Activated CD8-positive, alpha-beta memory T cell treated with anti-CD3 and anti-CD28 coated beads, Interleukin-2, amount 10 ng/mL, durations not matched to agents 7 days and 5 days (primary cell): ENCODE data around the gene CACNG8. TPM values are rescaled to one million over a fixed set of nuclear protein-coding genes. Genes with fewer than 3 reads are reported as not detected.
A peak's percentile ranks its signal among the peaks of the same experiment; 100 is the strongest.

ENCODE experiments used
- ATAC-seq: fragments of 150-1000 bp; cut with Tn5 transposase; one replicate; pipeline ENCODE4 v1.10.0; 2021; ENCODE audit warnings: moderate library complexity
- CTCF ChIA-PET: fragments of 350-600 bp; sonication (Branson Sonifier 250); formaldehyde crosslinking; loops from one replicate; lab custom pipeline; 2021; ENCODE audit warnings: antibody characterized with exemption; lab: Charles Lee
- DNase-seq: peaks from one replicate; pipeline ENCODE4 v3.0.0-alpha.2; 2020
- H3K27ac Mint-ChIP-seq: one replicate; pipeline ENCODE4 v1.8.0; 2021; ENCODE audit warnings: mild to moderate bottlenecking, mixed read lengths
- H3K27me3 Mint-ChIP-seq: one replicate; pipeline ENCODE4 v1.8.0; 2021; ENCODE audit warnings: mixed read lengths
- H3K36me3 Mint-ChIP-seq: one replicate; pipeline ENCODE4 v1.8.0; 2021; ENCODE audit warnings: mild to moderate bottlenecking, mixed read lengths
- H3K4me1 Mint-ChIP-seq: one replicate; pipeline ENCODE4 v1.8.0; 2021; ENCODE audit warnings: mixed read lengths
- H3K4me3 Mint-ChIP-seq: one replicate; pipeline ENCODE4 v1.8.0; 2021; ENCODE audit warnings: mild to moderate bottlenecking, moderate library complexity, mixed read lengths
- H3K9me3 Mint-ChIP-seq: one replicate; pipeline ENCODE4 v1.8.0; 2022; ENCODE audit warnings: low read depth, mixed read lengths
- total RNA-seq, 2 experiments: library from RNA; stranded (reverse); gene quantifications; one replicate each; pipeline ENCODE4 v1.2.3, GENCODE V29; 2021

The CACNG8 gene
- total RNA-seq, 2 experiments from 2014 or later: not detected

- CTCF ChIA-PET: interaction anchor here (1.6 kb wide), 1 partner anchor 221 kb away, joined by 3 read pairs; no protein-coding TSS in a partner anchor
- H3K27ac Mint-ChIP-seq: no peak overlapping the region
- H3K9me3 Mint-ChIP-seq: no peaks in the 10 kb centered on the region
- H3K4me3 Mint-ChIP-seq: no peak overlapping the region
- no peaks in the 10 kb centered on the region for H3K4me1 Mint-ChIP-seq
- no peaks in the 10 kb centered on the region for H3K36me3 Mint-ChIP-seq
- no peak for ATAC-seq
- H3K27me3 Mint-ChIP-seq: peaks cover 11% of the 10 kb centered on the region
- DNase-seq: no peak
These were observed 51.1 kb downstream of the CACNG8 start for GRCh38 chr19:54013866-54014265.

GRCh38 chr19:54014920-54015560 lies 52.3 kb downstream of the CACNG8 start:
- H3K9me3 Mint-ChIP-seq: no peaks in the 10 kb centered on the region
- no peak overlapping the region for H3K4me3 Mint-ChIP-seq
- CTCF ChIA-PET: interaction anchor here (1.6 kb wide), 1 partner anchor 222 kb away, joined by 3 read pairs; no protein-coding TSS in a partner anchor
- H3K36me3 Mint-ChIP-seq: no peaks in the 10 kb centered on the region
- no peak overlapping the region for H3K27ac Mint-ChIP-seq
- peaks cover 11% of the 10 kb centered on the region for H3K27me3 Mint-ChIP-seq
- peaks cover 2% of the 10 kb centered on the region for H3K4me1 Mint-ChIP-seq
- no peak for DNase-seq
- ATAC-seq: no peak

- H3K27ac Mint-ChIP-seq: no peak overlapping the region
- ATAC-seq: no peak
- no peaks in the 10 kb centered on the region for H3K9me3 Mint-ChIP-seq
- H3K27me3 Mint-ChIP-seq: peaks cover 15% of the 10 kb centered on the region
- CTCF ChIA-PET: interaction anchor here (0.7 kb wide), 1 partner anchor 225 kb away, joined by 3 read pairs; no protein-coding TSS in a partner anchor
- no peak overlapping the region for H3K4me3 Mint-ChIP-seq
- H3K4me1 Mint-ChIP-seq: peaks cover 8% of the 10 kb centered on the region
- no peaks in the 10 kb centered on the region for H3K36me3 Mint-ChIP-seq
- DNase-seq: no peak
These were observed 54.5 kb downstream of the CACNG8 start for GRCh38 chr19:54017261-54017660.

GRCh38 chr19:54021363-54021762 lies 58.6 kb downstream of the CACNG8 start:
- CTCF ChIA-PET: interaction anchor here (1.1 to 1.2 kb wide), 2 partner anchors 228 kb away, joined by 3 to 4 read pairs; no protein-coding TSS in a partner anchor
- peaks cover 14% of the 10 kb centered on the region for H3K4me1 Mint-ChIP-seq
- DNase-seq: no peak
- H3K27me3 Mint-ChIP-seq: peaks cover 24% of the 10 kb centered on the region
- no peaks in the 10 kb centered on the region for H3K36me3 Mint-ChIP-seq
- H3K9me3 Mint-ChIP-seq: no peaks in the 10 kb centered on the region
- H3K27ac Mint-ChIP-seq: no peak overlapping the region
- ATAC-seq: no peak
- no peak overlapping the region for H3K4me3 Mint-ChIP-seq

- no peak overlapping the region for H3K27ac Mint-ChIP-seq
These were observed 59.2 kb downstream of the CACNG8 start for GRCh38 chr19:54021932-54022331.

GRCh38 chr19:54023191-54023590 lies 60.5 kb downstream of the CACNG8 start:
- ATAC-seq: no peak
- peaks cover 18% of the 10 kb centered on the region for H3K27me3 Mint-ChIP-seq
- DNase-seq: no peak
- H3K4me3 Mint-ChIP-seq: no peak overlapping the region
- CTCF ChIA-PET: interaction anchor here (0.8 to 3.8 kb wide), 28 partner anchors 8 to 828 kb away, joined by 3 to 67 read pairs (median 4); partner anchors contain the start of genes MYADM and PRKCG
- peaks cover 14% of the 10 kb centered on the region for H3K4me1 Mint-ChIP-seq
- H3K27ac Mint-ChIP-seq: no peak overlapping the region
- H3K9me3 Mint-ChIP-seq: no peaks in the 10 kb centered on the region
- H3K36me3 Mint-ChIP-seq: no peaks in the 10 kb centered on the region

More at GRCh38 chr19:54021932-54022331, 59.2 kb downstream of the CACNG8 start:
- peaks cover 14% of the 10 kb centered on the region for H3K4me1 Mint-ChIP-seq
- peaks cover 24% of the 10 kb centered on the region for H3K27me3 Mint-ChIP-seq
- H3K4me3 Mint-ChIP-seq: no peak overlapping the region
- ATAC-seq (no peak), DNase-seq (no peak)
- CTCF ChIA-PET: interaction anchor here (0.6 to 2.5 kb wide), 4 partner anchors 9 to 229 kb away, joined by 3 to 11 read pairs (median 4); no protein-coding TSS in a partner anchor
- H3K9me3 Mint-ChIP-seq: no peaks in the 10 kb centered on the region
- no peaks in the 10 kb centered on the region for H3K36me3 Mint-ChIP-seq

- Mint-ChIP-seq H3K9me3 (no peaks in the 10 kb centered on the region), H3K27me3 (peaks cover 16% of the 10 kb centered on the region), H3K4me1 (peaks cover 14% of the 10 kb centered on the region), H3K36me3 (no peaks in the 10 kb centered on the region), H3K27ac (no peak overlapping the region), H3K4me3 (no peak overlapping the region)
- ATAC-seq (no peak), DNase-seq (no peak)
- CTCF ChIA-PET: interaction anchor here (0.8 to 3.8 kb wide), 20 partner anchors 8 to 249 kb away, joined by 3 to 67 read pairs (median 6); partner anchors contain the start of genes MYADM and PRKCG
These were observed 61.9 kb downstream of the CACNG8 start for GRCh38 chr19:54024660-54025059.

- Mint-ChIP-seq H3K27ac (no peak overlapping the region), H3K4me3 (no peak overlapping the region), H3K4me1 (peaks cover 8% of the 10 kb centered on the region), H3K36me3 (no peaks in the 10 kb centered on the region), H3K27me3 (peaks cover 21% of the 10 kb centered on the region), H3K9me3 (no peaks in the 10 kb centered on the region)
- CTCF ChIA-PET: interaction anchor here (1.6 to 1.7 kb wide), 3 partner anchors 174 to 234 kb away, joined by 5 to 7 read pairs (median 5); no protein-coding TSS in a partner anchor
- ATAC-seq: no peak
- DNase-seq: no peak
These were observed 63.9 kb downstream of the CACNG8 start for GRCh38 chr19:54026656-54027055.

GRCh38 chr19:54029301-54029700 lies 66.6 kb downstream of the CACNG8 start:
- peaks cover 2% of the 10 kb centered on the region for H3K4me1 Mint-ChIP-seq
- peaks cover 10% of the 10 kb centered on the region for H3K27me3 Mint-ChIP-seq
- H3K4me3 Mint-ChIP-seq: no peak overlapping the region
- CTCF ChIA-PET: interaction anchor here (0.7 to 1.4 kb wide), 13 partner anchors 13 to 256 kb away, joined by 3 to 18 read pairs (median 4); no protein-coding TSS in a partner anchor
- no peaks in the 10 kb centered on the region for H3K9me3 Mint-ChIP-seq
- H3K27ac Mint-ChIP-seq: no peak overlapping the region
- DNase-seq: no peak
- no peak for ATAC-seq
- no peaks in the 10 kb centered on the region for H3K36me3 Mint-ChIP-seq

GRCh38 chr19:54029930-54030490 lies 67.3 kb downstream of the CACNG8 start:
- no peak for ATAC-seq
- Mint-ChIP-seq H3K27ac (no peak overlapping the region), H3K36me3 (no peaks in the 10 kb centered on the region)

GRCh38 chr19:54030895-54031586 lies 68.3 kb downstream of the CACNG8 start:
- CTCF ChIA-PET: interaction anchor here (1.0 to 1.4 kb wide), 5 partner anchors 8 to 238 kb away, joined by 3 to 6 read pairs (median 3); partner anchors contain the start of gene PRKCG
- H3K27me3 Mint-ChIP-seq: peaks cover 8% of the 10 kb centered on the region
- no peaks in the 10 kb centered on the region for H3K9me3 Mint-ChIP-seq
- DNase-seq (no peak), ATAC-seq (no peak)
- H3K36me3 Mint-ChIP-seq: no peaks in the 10 kb centered on the region
- peaks cover 2% of the 10 kb centered on the region for H3K4me1 Mint-ChIP-seq
- H3K27ac Mint-ChIP-seq: no peak overlapping the region
- H3K4me3 Mint-ChIP-seq: no peak overlapping the region

More at GRCh38 chr19:54029930-54030490, 67.3 kb downstream of the CACNG8 start:
- Mint-ChIP-seq H3K9me3 (no peaks in the 10 kb centered on the region), H3K4me1 (peaks cover 2% of the 10 kb centered on the region), H3K4me3 (no peak overlapping the region), H3K27me3 (peaks cover 10% of the 10 kb centered on the region)
- DNase-seq: peak; percentile 67
- CTCF ChIA-PET: interaction anchor here (0.6 to 1.4 kb wide), 21 partner anchors 9 to 280 kb away, joined by 3 to 18 read pairs (median 4); no protein-coding TSS in a partner anchor

GRCh38 chr19:54035215-54036178 lies 72.8 kb downstream of the CACNG8 start:
- DNase-seq: no peak
- no peak overlapping the region for H3K4me3 Mint-ChIP-seq
- CTCF ChIA-PET: interaction anchor here (1.2 to 4.9 kb wide), 2 partner anchors 12 to 242 kb away, joined by 3 to 23 read pairs; no protein-coding TSS in a partner anchor
- H3K4me1 Mint-ChIP-seq: no peaks in the 10 kb centered on the region
- H3K27ac Mint-ChIP-seq: no peak overlapping the region
- no peaks in the 10 kb centered on the region for H3K9me3 Mint-ChIP-seq
- no peak for ATAC-seq
- H3K27me3 Mint-ChIP-seq: peaks cover 7% of the 10 kb centered on the region
- no peaks in the 10 kb centered on the region for H3K36me3 Mint-ChIP-seq
